ENCODE measurements around the gene CKMT2.

DNA sequence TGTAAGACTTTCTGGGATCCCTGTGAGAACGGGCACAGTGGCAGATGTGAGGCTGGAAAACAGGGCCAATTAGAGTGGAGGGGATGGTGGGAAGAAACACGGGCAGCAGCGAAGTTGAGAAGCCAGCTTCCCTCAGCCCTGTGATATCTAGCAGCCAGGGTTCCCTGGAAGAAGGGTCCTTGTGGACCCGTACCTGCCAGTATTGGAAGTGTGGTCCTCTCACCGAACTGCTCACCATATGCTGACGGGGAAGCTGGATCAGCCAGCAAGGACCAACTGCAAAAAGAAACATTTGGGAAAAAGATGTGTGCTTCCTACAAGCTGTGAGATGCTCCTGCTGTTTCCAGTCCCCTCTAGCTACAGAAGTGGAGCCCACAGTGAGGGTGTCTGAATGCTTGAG lies 13.6 kb downstream of the CKMT2 start:
- TF ChIP-seq, protein P1, sequence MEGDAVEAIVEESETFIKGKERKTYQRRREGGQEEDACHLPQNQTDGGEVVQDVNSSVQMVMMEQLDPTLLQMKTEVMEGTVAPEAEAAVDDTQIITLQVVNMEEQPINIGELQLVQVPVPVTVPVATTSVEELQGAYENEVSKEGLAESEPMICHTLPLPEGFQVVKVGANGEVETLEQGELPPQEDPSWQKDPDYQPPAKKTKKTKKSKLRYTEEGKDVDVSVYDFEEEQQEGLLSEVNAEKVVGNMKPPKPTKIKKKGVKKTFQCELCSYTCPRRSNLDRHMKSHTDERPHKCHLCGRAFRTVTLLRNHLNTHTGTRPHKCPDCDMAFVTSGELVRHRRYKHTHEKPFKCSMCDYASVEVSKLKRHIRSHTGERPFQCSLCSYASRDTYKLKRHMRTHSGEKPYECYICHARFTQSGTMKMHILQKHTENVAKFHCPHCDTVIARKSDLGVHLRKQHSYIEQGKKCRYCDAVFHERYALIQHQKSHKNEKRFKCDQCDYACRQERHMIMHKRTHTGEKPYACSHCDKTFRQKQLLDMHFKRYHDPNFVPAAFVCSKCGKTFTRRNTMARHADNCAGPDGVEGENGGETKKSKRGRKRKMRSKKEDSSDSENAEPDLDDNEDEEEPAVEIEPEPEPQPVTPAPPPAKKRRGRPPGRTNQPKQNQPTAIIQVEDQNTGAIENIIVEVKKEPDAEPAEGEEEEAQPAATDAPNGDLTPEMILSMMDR (conservative IDR thresholded peaks at IDR 0.05 in 1 of 2, IDR thresholded peaks at IDR 0.05 in 1 of 2; ENCODE audit: low read depth in 1 of 2, low read length in 2 of 2): no peak
- TF ChIP-seq EZH2 (IDR thresholded peaks at IDR 0.05; ENCODE audit: low read length, missing control alignments): no peak

Measured in fibroblast of lung (primary cell).